Uterus (tissue), 4 donors: Measurements from ENCODE around the gene TMC7. TPM values are rescaled to one million over a fixed set of nuclear protein-coding genes. Genes with fewer than 3 reads are reported as not detected.
A peak's percentile ranks its signal among the peaks of the same experiment; 100 is the strongest.
"Not testable (repeated sequence)": the region's sequence is repeated elsewhere in the genome, so short reads cannot be mapped to it uniquely, and the experiment has no call there.

Experiments
- DNase-seq, 2 donors: peaks; one replicate each; pipeline ENCODE4 v3.0.0-alpha.2; 2019 to 2020
- H3K27ac ChIP-seq, 2 donors: fragments of 200-600 bp; sonication (generic); 1 replicate in 1 of 2; 2 replicates in 1 of 2; pipeline ENCODE4 v1.5.1; 2016 to 2018
- H3K27me3 ChIP-seq, 2 donors: fragments of 200-600 bp; sonication (generic); one replicate each; pipeline ENCODE4 v1.5.1; 2018 to 2019; ENCODE audit warnings: control low read depth in 1 of 2
- H3K36me3 ChIP-seq, 2 donors: fragments of 200-600 bp; sonication (generic); one replicate each; pipeline ENCODE4 v1.5.1; 2019; ENCODE audit warnings: control low read depth in 1 of 2
- H3K4me1 ChIP-seq, 2 donors: fragments of 200-600 bp; sonication (generic); one replicate each; pipeline ENCODE4 v1.5.1; 2018 to 2019; ENCODE audit warnings: control low read depth in 1 of 2
- H3K4me3 ChIP-seq, 2 donors: fragments of 200-600 bp; sonication (generic); 1 replicate in 1 of 2; 2 replicates in 1 of 2; pipeline ENCODE4 v1.5.1; 2018 to 2019; ENCODE audit warnings: mild to moderate bottlenecking in 1 of 2
- H3K9me3 ChIP-seq, 2 donors: fragments of 200-600 bp; sonication (generic); one replicate each; pipeline ENCODE4 v1.5.1; 2019; ENCODE audit warnings: control low read depth in 1 of 2
- CTCF ChIP-seq, 4 experiments: fragments of 200-600 bp in 2 of 4; fragments of 450-650 bp in 2 of 4; sonication (generic) in 2 of 4; IDR thresholded peaks; one replicate each; pipeline ENCODE4 v1.5.1; 2016 to 2019; ENCODE audit warnings: antibody characterized with exemption in 4 of 4, mild to moderate bottlenecking in 2 of 4, moderate library complexity in 1 of 4
- POLR2A ChIP-seq, 2 donors: fragments of 450-650 bp; IDR thresholded peaks; one replicate each; pipeline ENCODE4 v1.6.1; 2016; ENCODE audit warnings: antibody characterized with exemption in 2 of 2, mild to moderate bottlenecking in 1 of 2, moderate library complexity in 1 of 2
- intact Hi-C: fragments of 100-400 bp; cut with DNase I; formaldehyde crosslinking; loops from one replicate; pipeline ENCODE4 v1.15.1; 2023; ENCODE audit warnings: low total_unique reads
- total RNA-seq, 4 donors: library from RNA; depleted of rRNA in 3 of 4; stranded (reverse); fragments of >200 nt in 3 of 4; gene quantifications; one replicate each; pipeline versions ENCODE4 v1.1.0 to v1.2.4, GENCODE V29; 2014 to 2023
- donor health status: DM: yes; HTN: yes; CAD: no.

Gene TMC7
- total RNA-seq, 4 donors from 2014 or later: 1.7 to 1.8 TPM; not detected in 2

GRCh38 chr16:18984435-18985005 is 786 bp downstream of the TMC7 start:
- intact Hi-C loops: loop anchor here (10.0 kb wide), 1 partner anchor 70 kb away; no protein-coding TSS in a partner anchor
- Histone ChIP-seq H3K4me3 (peak overlapping the region in 1 of 2 donors; percentile 20), H3K9me3 (no peaks in the 10 kb centered on the region), H3K27me3 (no peaks in the 10 kb centered on the region), H3K27ac (peak overlapping the region in 1 of 2 donors; percentile 56), H3K4me1 (no peaks in the 10 kb centered on the region), H3K36me3 (no peaks in the 10 kb centered on the region)
- DNase-seq: no peak
- TF ChIP-seq CTCF (IDR thresholded peaks at IDR 0.05) (no peak), POLR2A (IDR thresholded peaks at IDR 0.05) (no peak)

GRCh38 chr16:18985256-18985655 is 1.5 kb downstream of the TMC7 start:
- H3K9me3 ChIP-seq, H3K27ac ChIP-seq, DNase-seq, H3K36me3 ChIP-seq, H3K4me3 ChIP-seq, H3K27me3 ChIP-seq, H3K4me1 ChIP-seq: not testable (repeated sequence)
- intact Hi-C loops: loop anchor here (10.0 kb wide), 1 partner anchor 70 kb away; no protein-coding TSS in a partner anchor

- H3K27ac ChIP-seq, intact Hi-C loops, H3K36me3 ChIP-seq, H3K4me3 ChIP-seq, DNase-seq, H3K4me1 ChIP-seq, H3K9me3 ChIP-seq, H3K27me3 ChIP-seq: not testable (repeated sequence)
These were observed 8.0 kb downstream of the TMC7 start for GRCh38 chr16:18991731-18992130.

GRCh38 chr16:18993531-18993930 is 9.8 kb downstream of the TMC7 start:
- intact Hi-C loops, DNase-seq, H3K36me3 ChIP-seq: not testable (repeated sequence)

GRCh38 chr16:18994181-18994580 is 10.4 kb downstream of the TMC7 start:
- H3K4me1 ChIP-seq, H3K27ac ChIP-seq, DNase-seq, H3K9me3 ChIP-seq, H3K27me3 ChIP-seq, intact Hi-C loops, H3K4me3 ChIP-seq, H3K36me3 ChIP-seq: not testable (repeated sequence)

More at GRCh38 chr16:18993531-18993930, 9.8 kb downstream of the TMC7 start:
- H3K27me3 ChIP-seq, H3K4me3 ChIP-seq, H3K4me1 ChIP-seq, H3K9me3 ChIP-seq, H3K27ac ChIP-seq: not testable (repeated sequence)

- H3K4me3 ChIP-seq, H3K9me3 ChIP-seq, H3K4me1 ChIP-seq, H3K27me3 ChIP-seq, H3K36me3 ChIP-seq, intact Hi-C loops, DNase-seq, H3K27ac ChIP-seq: not testable (repeated sequence)
These were observed 11.7 kb downstream of the TMC7 start for GRCh38 chr16:18995406-18995805.

GRCh38 chr16:18996536-18996935 is 12.8 kb downstream of the TMC7 start:
- H3K27me3 ChIP-seq, H3K36me3 ChIP-seq, H3K9me3 ChIP-seq, intact Hi-C loops, H3K4me3 ChIP-seq, DNase-seq, H3K4me1 ChIP-seq, H3K27ac ChIP-seq: not testable (repeated sequence)

- H3K4me3 ChIP-seq, H3K27me3 ChIP-seq, H3K27ac ChIP-seq, H3K36me3 ChIP-seq, H3K9me3 ChIP-seq, intact Hi-C loops, DNase-seq, H3K4me1 ChIP-seq: not testable (repeated sequence)
These were observed 13.3 kb downstream of the TMC7 start for GRCh38 chr16:18997001-18997400.

- intact Hi-C loops: no loop called here
- Histone ChIP-seq H3K4me3 (no peak overlapping the region), H3K9me3 (no peaks in the 10 kb centered on the region), H3K4me1 (no peaks in the 10 kb centered on the region), H3K27me3 (no peaks in the 10 kb centered on the region), H3K27ac (no peak overlapping the region), H3K36me3 (no peaks in the 10 kb centered on the region)
- no peak for DNase-seq
- TF ChIP-seq POLR2A (IDR thresholded peaks at IDR 0.05) (no peak), CTCF (IDR thresholded peaks at IDR 0.05) (no peak)
These were observed 15.3 kb downstream of the TMC7 start for GRCh38 chr16:18999045-18999393.
